Measurements from ENCODE around the gene CREB3L2.

- TF ChIP-seq FOXA1 (IDR thresholded peaks at IDR 0.05) (no peak), CTBP1 (IDR thresholded peaks at IDR 0.05; ENCODE audit: borderline replicate concordance) (no peak), ARNT (IDR thresholded peaks at IDR 0.05) (no peak), BHLHE40 (IDR thresholded peaks at IDR 0.05; ENCODE audit: borderline replicate concordance) (no peak), FOXM1 (IDR thresholded peaks at IDR 0.05; ENCODE audit: borderline replicate concordance) (no peak), ZNF384 (IDR thresholded peaks at IDR 0.05) (no peak), SUZ12 (IDR thresholded peaks at IDR 0.05) (no peak), SP1 (IDR thresholded peaks at IDR 0.05) (no peak), TARDBP (IDR thresholded peaks at IDR 0.05) (no peak), PKNOX1 (IDR thresholded peaks at IDR 0.05) (no peak), FOXK2 (IDR thresholded peaks at IDR 0.05) (no peak), LEF1 (IDR thresholded peaks at IDR 0.05; ENCODE audit: borderline replicate concordance) (no peak), ELF4 (IDR thresholded peaks at IDR 0.05) (no peak), NFRKB (IDR thresholded peaks at IDR 0.05) (no peak)
Observed at GRCh38 chr7:137923380-137923779, 78.5 kb downstream of the CREB3L2 start.

All from HEK293T (cell line).